Thyroid gland (tissue), 4 donors: ENCODE results near the gene NRG3. TPM values are rescaled to one million over a fixed set of nuclear protein-coding genes. Genes with fewer than 3 reads are reported as not detected.

Experiments used
- DNase-seq, 2 donors: peaks; one replicate each; pipeline ENCODE4 v3.0.0-alpha.2; 2019
- H3K27ac ChIP-seq, 3 donors: fragments of 200-600 bp; sonication (generic); 1 replicate in 2 of 3; 2 replicates in 1 of 3; pipeline ENCODE4 v1.5.1; 2016 to 2019; ENCODE audit warnings: mild to moderate bottlenecking in 1 of 3, moderate library complexity in 1 of 3
- H3K27me3 ChIP-seq: fragments of 200-600 bp; sonication (generic); one replicate; pipeline ENCODE4 v1.5.1; 2019
- H3K36me3 ChIP-seq, 2 donors: fragments of 200-600 bp; sonication (generic); one replicate each; pipeline ENCODE4 v1.5.1; 2016 to 2019
- H3K4me1 ChIP-seq, 2 donors: fragments of 200-600 bp; sonication (generic); one replicate each; pipeline ENCODE4 v1.5.1; 2017 to 2019
- H3K4me3 ChIP-seq, 3 donors: fragments of 200-600 bp; sonication (generic); replicated peaks in 1 of 3; 1 replicate in 2 of 3; 2 replicates in 1 of 3; pipeline ENCODE4 v1.5.1; 2016; ENCODE audit warnings: mild to moderate bottlenecking in 1 of 3
- H3K9me3 ChIP-seq: fragments of 200-600 bp; sonication (generic); one replicate; pipeline ENCODE4 v1.5.1; 2017
- CTCF ChIP-seq, 6 experiments: fragments of 200-600 bp in 3 of 6; fragments of 450-650 bp in 3 of 6; sonication (generic) in 3 of 6; IDR thresholded peaks; one replicate each; pipeline ENCODE4 v1.5.1; 2016 to 2019; ENCODE audit warnings: antibody characterized with exemption in 6 of 6, mild to moderate bottlenecking in 2 of 6, inconsistent platforms in 1 of 6, moderate library complexity in 1 of 6
- POLR2A ChIP-seq, 2 donors: fragments of 450-650 bp; IDR thresholded peaks; one replicate each; pipeline ENCODE4 v1.6.1; 2017; ENCODE audit warnings: antibody characterized with exemption in 2 of 2, mild to moderate bottlenecking in 2 of 2, moderate library complexity in 1 of 2
- WGBS, 2 donors: methylation state at CpG; one replicate each; pipeline ENCODE4 v1.1.5; 2017; 5-methylcytosine and 5-hydroxymethylcytosine counted together
- intact Hi-C: fragments of 100-400 bp; cut with DNase I; formaldehyde crosslinking; loops from one replicate; pipeline ENCODE4 v1.15.1; 2023
- total RNA-seq, 4 donors: library from RNA; depleted of rRNA; stranded (reverse); fragments of >200 nt; gene quantifications; one replicate each; pipeline ENCODE4 v1.2.3, GENCODE V29; 2016

NRG3 gene
- total RNA-seq, 4 donors from 2014 or later = 0.67 to 1.8 (median 1.3) TPM

GRCh38 chr10:81961451-81962184 lies 86.6 kb downstream of the NRG3 start:
- no peak overlapping the region for H3K27ac ChIP-seq
- no peaks in the 10 kb centered on the region for H3K36me3 ChIP-seq
- no peak overlapping the region for H3K4me3 ChIP-seq
- 64 to 76% methylated on average over 2 of the region's 2 CpGs for WGBS, 2 donors
- H3K4me1 ChIP-seq = no peaks in the 10 kb centered on the region
- no peaks in the 10 kb centered on the region for H3K27me3 ChIP-seq
- TF ChIP-seq POLR2A (IDR thresholded peaks at IDR 0.05) (no peak), CTCF (IDR thresholded peaks at IDR 0.05) (no peak)
- intact Hi-C loops = no loop called here
- DNase-seq = no peak
- H3K9me3 ChIP-seq = no peaks in the 10 kb centered on the region

- 82 to 89% methylated on average over 9 of the region's 9 CpGs for WGBS, 2 donors
- no peaks in the 10 kb centered on the region for H3K9me3 ChIP-seq
- intact Hi-C loops = no loop called here
- H3K27ac ChIP-seq = no peak overlapping the region
- no peak for DNase-seq
- TF ChIP-seq POLR2A (IDR thresholded peaks at IDR 0.05) (no peak), CTCF (IDR thresholded peaks at IDR 0.05) (no peak)
- H3K27me3 ChIP-seq = no peaks in the 10 kb centered on the region
- H3K4me1 ChIP-seq = no peaks in the 10 kb centered on the region
- H3K36me3 ChIP-seq = no peaks in the 10 kb centered on the region
- no peak overlapping the region for H3K4me3 ChIP-seq
These were observed 88.6 kb downstream of the NRG3 start for GRCh38 chr10:81963606-81964005.

GRCh38 chr10:81967716-81968115 lies 92.7 kb downstream of the NRG3 start:
- TF ChIP-seq CTCF (IDR thresholded peaks at IDR 0.05) (no peak), POLR2A (IDR thresholded peaks at IDR 0.05) (no peak)
- Histone ChIP-seq H3K4me1 (no peaks in the 10 kb centered on the region), H3K36me3 (no peaks in the 10 kb centered on the region), H3K27ac (no peak overlapping the region), H3K4me3 (no peak overlapping the region), H3K27me3 (no peaks in the 10 kb centered on the region), H3K9me3 (no peaks in the 10 kb centered on the region)
- intact Hi-C loops = no loop called here
- no peak for DNase-seq

- no peaks in the 10 kb centered on the region for H3K9me3 ChIP-seq
- H3K36me3 ChIP-seq = no peaks in the 10 kb centered on the region
- no peaks in the 10 kb centered on the region for H3K4me1 ChIP-seq
- TF ChIP-seq CTCF (IDR thresholded peaks at IDR 0.05) (no peak), POLR2A (IDR thresholded peaks at IDR 0.05) (no peak)
- DNase-seq = no peak
- no peak overlapping the region for H3K27ac ChIP-seq
- H3K27me3 ChIP-seq = no peaks in the 10 kb centered on the region
- H3K4me3 ChIP-seq = no peak overlapping the region
- intact Hi-C loops = no loop called here
- WGBS, 2 donors = 73 to 81% methylated on average over 2 of the region's 2 CpGs
These were observed 94.1 kb downstream of the NRG3 start for GRCh38 chr10:81969136-81969535.

- 56 to 63% methylated on average over 2 of the region's 2 CpGs for WGBS, 2 donors
These were observed 103.2 kb downstream of the NRG3 start for GRCh38 chr10:81978238-81978637.

More at GRCh38 chr10:81978238-81978637, 103.2 kb downstream of the NRG3 start:
- Histone ChIP-seq H3K4me3 (no peak overlapping the region), H3K27me3 (no peaks in the 10 kb centered on the region), H3K36me3 (no peaks in the 10 kb centered on the region), H3K4me1 (no peaks in the 10 kb centered on the region), H3K27ac (no peak overlapping the region), H3K9me3 (no peaks in the 10 kb centered on the region)
- intact Hi-C loops = no loop called here
- TF ChIP-seq POLR2A (IDR thresholded peaks at IDR 0.05) (no peak), CTCF (IDR thresholded peaks at IDR 0.05) (no peak)
- no peak for DNase-seq
